Natural killer cell (primary cell): ENCODE measurements around the gene AOPEP. TPM values are rescaled to one million over a fixed set of nuclear protein-coding genes. Genes with fewer than 3 reads are reported as not detected.

Source experiments
- ATAC-seq, 3 donors: fragments of 150-1000 bp in 2 of 3; fragments of 200-7000 bp in 1 of 3; cut with Tn5 transposase; 1 replicate in 1 of 3; 2 replicates in 2 of 3; pipeline ENCODE4 v1.10.0; 2021; ENCODE audit warnings: mild to moderate bottlenecking in 2 of 3, moderate library complexity in 2 of 3
- DNase-seq, 2 donors: peaks; one replicate each; pipeline versions ENCODE4 v3.0.0 to v3.0.0-alpha.2; 2013 to 2021; ENCODE audit warnings: mixed read lengths in 1 of 2
- H3K27ac ChIP-seq: one replicate; pipeline ENCODE4 v1.5.1; 2013; ENCODE audit warnings: mild to moderate bottlenecking, low read length
- H3K27me3 ChIP-seq: one replicate; pipeline ENCODE4 v1.6.1; 2013; ENCODE audit warnings: low read length; ENCODE audit not compliant: control insufficient read depth, insufficient read depth
- H3K36me3 ChIP-seq: one replicate; pipeline ENCODE4 v1.6.1; 2013; ENCODE audit warnings: low read length; ENCODE audit not compliant: control insufficient read depth, insufficient read depth
- H3K4me1 ChIP-seq: one replicate; pipeline ENCODE4 v1.6.1; 2013; ENCODE audit warnings: low read length; ENCODE audit not compliant: control insufficient read depth, insufficient read depth
- H3K4me3 ChIP-seq: one replicate; pipeline ENCODE4 v1.5.1; 2013; ENCODE audit warnings: low read length
- H3K9me3 ChIP-seq: one replicate; pipeline ENCODE4 v1.6.1; 2013; ENCODE audit warnings: low read length; ENCODE audit not compliant: control insufficient read depth, insufficient read depth
- H3K27ac Mint-ChIP-seq, 2 donors: one replicate each; pipeline ENCODE4 v1.8.0; 2022; ENCODE audit warnings: mild to moderate bottlenecking in 2 of 2, mixed read lengths in 2 of 2, moderate library complexity in 1 of 2
- H3K27me3 Mint-ChIP-seq, 2 donors: one replicate each; pipeline ENCODE4 v1.8.0; 2022; ENCODE audit warnings: low read depth in 2 of 2, mixed read lengths in 2 of 2
- H3K36me3 Mint-ChIP-seq: one replicate; pipeline ENCODE4 v1.8.0; 2022; ENCODE audit warnings: mixed read lengths
- H3K4me1 Mint-ChIP-seq, 2 donors: one replicate each; pipeline ENCODE4 v1.8.0; 2022; ENCODE audit warnings: mixed read lengths in 2 of 2
- H3K4me3 Mint-ChIP-seq: one replicate; pipeline ENCODE4 v1.8.0; 2022; ENCODE audit warnings: mild to moderate bottlenecking, moderate library complexity, mixed read lengths
- H3K9me3 Mint-ChIP-seq, 2 donors: one replicate each; pipeline ENCODE4 v1.8.0; 2022; ENCODE audit warnings: mixed read lengths in 2 of 2
- CTCF ChIP-seq: fragments of 200-600 bp; IDR thresholded peaks from one replicate; pipeline ENCODE4 v1.8.0; 2022; ENCODE audit warnings: antibody characterized with exemption
- WGBS: methylation state at CpG from one replicate; pipeline ENCODE4 v1.1.7; 2013; ENCODE audit warnings: missing lambda C conversion rate; ENCODE audit not compliant: insufficient coverage; 5-methylcytosine and 5-hydroxymethylcytosine counted together
- intact Hi-C: fragments of 100-400 bp; cut with micrococcal nuclease; formaldehyde crosslinking; loops from one replicate; pipeline ENCODE4 v1.14.2; 2022
- total RNA-seq, 4 donors: library from RNA; stranded (reverse); fragments of 120-200 nt in 1 of 4; gene quantifications; one replicate each; pipeline versions ENCODE4 v1.2.3 to v1.2.4, GENCODE V29; 2013 to 2022

Gene AOPEP
- total RNA-seq, 3 donors from 2014 or later (not counting 1 experiment from before 2014, with no cell fraction given): 20.1 to 22.6 (median 20.6) TPM

GRCh38 chr9:95060234-95060633 lies 333.7 kb downstream of the AOPEP start:
- no peak for DNase-seq
- no peak for ATAC-seq
- Mint-ChIP-seq H3K36me3 (no peaks in the 10 kb centered on the region), H3K9me3 (no peaks in the 10 kb centered on the region), H3K27ac (no peak overlapping the region), H3K27me3 (no peaks in the 10 kb centered on the region), H3K4me3 (no peak overlapping the region), H3K4me1 (peaks cover 0 to 14% of the 10 kb centered on the region in 2 donors)
- Histone ChIP-seq H3K9me3 (no peaks in the 10 kb centered on the region), H3K4me3 (no peak overlapping the region), H3K4me1 (peaks cover 3% of the 10 kb centered on the region), H3K27me3 (no peaks in the 10 kb centered on the region), H3K36me3 (no peaks in the 10 kb centered on the region), H3K27ac (no peak overlapping the region)
- intact Hi-C loops: no loop called here
- 65% methylated on average over 5 of the region's 5 CpGs for WGBS
- no peak for TF ChIP-seq CTCF

- WGBS: 95% methylated on average over 1 of the region's 2 CpGs
- intact Hi-C loops: no loop called here
- H3K9me3 ChIP-seq: no peaks in the 10 kb centered on the region
- Mint-ChIP-seq H3K4me3 (no peak overlapping the region), H3K4me1 (peaks cover 0 to 14% of the 10 kb centered on the region in 2 donors), H3K36me3 (no peaks in the 10 kb centered on the region), H3K27ac (no peak overlapping the region), H3K27me3 (no peaks in the 10 kb centered on the region), H3K9me3 (no peaks in the 10 kb centered on the region)
- TF ChIP-seq CTCF: no peak
- DNase-seq (no peak), ATAC-seq (no peak)
- H3K27me3 ChIP-seq: no peaks in the 10 kb centered on the region
- no peak overlapping the region for H3K4me3 ChIP-seq
- H3K27ac ChIP-seq: no peak overlapping the region
- no peaks in the 10 kb centered on the region for H3K36me3 ChIP-seq
- H3K4me1 ChIP-seq: peaks cover 3% of the 10 kb centered on the region
Observed at GRCh38 chr9:95060916-95061315, 334.4 kb downstream of the AOPEP start.

- Histone ChIP-seq H3K36me3 (no peaks in the 10 kb centered on the region), H3K27me3 (no peaks in the 10 kb centered on the region), H3K4me3 (no peak overlapping the region), H3K9me3 (no peaks in the 10 kb centered on the region), H3K4me1 (peaks cover 3% of the 10 kb centered on the region), H3K27ac (no peak overlapping the region)
- ATAC-seq (peak in 1 of 3 donors; percentile 26), DNase-seq (no peak)
- intact Hi-C loops: no loop called here
- 70% methylated on average over 12 of the region's 13 CpGs for WGBS
- peaks cover 0 to 14% of the 10 kb centered on the region in 2 donors for H3K4me1 Mint-ChIP-seq
- TF ChIP-seq CTCF: no peak
- H3K9me3 Mint-ChIP-seq: no peaks in the 10 kb centered on the region
- no peak overlapping the region for H3K4me3 Mint-ChIP-seq
- H3K36me3 Mint-ChIP-seq: no peaks in the 10 kb centered on the region
- no peaks in the 10 kb centered on the region for H3K27me3 Mint-ChIP-seq
- H3K27ac Mint-ChIP-seq: no peak overlapping the region
Observed at GRCh38 chr9:95061916-95062595, 335.6 kb downstream of the AOPEP start.

GRCh38 chr9:95062596-95063065 lies 336.1 kb downstream of the AOPEP start:
- no peaks in the 10 kb centered on the region for H3K9me3 ChIP-seq
- no peaks in the 10 kb centered on the region for H3K27me3 Mint-ChIP-seq
- H3K27ac Mint-ChIP-seq: no peak overlapping the region
- ATAC-seq (no peak), DNase-seq (no peak)
- no peaks in the 10 kb centered on the region for H3K36me3 ChIP-seq
- no peak overlapping the region for H3K4me3 Mint-ChIP-seq
- 84% methylated on average over 7 of the region's 7 CpGs for WGBS
- H3K9me3 Mint-ChIP-seq: no peaks in the 10 kb centered on the region
- no peak overlapping the region for H3K27ac ChIP-seq
- no peak overlapping the region for H3K4me3 ChIP-seq
- no peak for TF ChIP-seq CTCF
- peaks cover 0 to 14% of the 10 kb centered on the region in 2 donors for H3K4me1 Mint-ChIP-seq
- H3K4me1 ChIP-seq: peaks cover 3% of the 10 kb centered on the region
- H3K27me3 ChIP-seq: no peaks in the 10 kb centered on the region
- intact Hi-C loops: no loop called here
- no peaks in the 10 kb centered on the region for H3K36me3 Mint-ChIP-seq
